ENCODE measurements around the gene CGA.

The CGA gene

DNA sequence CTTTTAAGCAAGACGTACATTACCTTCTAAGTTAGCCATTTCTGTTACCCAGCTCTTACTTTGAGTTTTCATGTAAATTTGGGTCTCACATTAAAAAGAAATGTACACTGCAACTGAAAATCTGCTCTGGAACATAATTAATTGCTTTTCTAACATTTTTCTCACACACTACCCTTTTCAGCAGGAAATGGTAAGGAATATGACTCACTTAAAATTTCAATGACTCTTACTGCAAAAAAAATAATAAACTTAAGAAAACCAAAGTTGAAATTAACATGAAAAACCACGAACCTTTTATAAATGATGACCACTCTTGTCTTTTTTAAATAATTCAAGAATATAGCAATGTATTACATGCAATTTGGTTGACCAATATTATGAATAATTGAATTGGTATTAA is 1.3 kb downstream of the CGA start:
- Histone ChIP-seq H4K8ac (ENCODE audit: low read depth, low read length) (no peak overlapping the region), H2AK5ac (ENCODE audit: low read length) (no peak overlapping the region), H4K91ac (ENCODE audit: low read depth, low read length) (no peak overlapping the region), H3K4me1 (ENCODE audit: control insufficient read depth in 1 of 2, insufficient read depth in 2 of 2, low read length in 2 of 2) (no peaks in the 10 kb centered on the region), H3K9ac (ENCODE audit: low read length) (no peak overlapping the region), H2BK12ac (ENCODE audit: low read length) (no peak overlapping the region), H3K79me1 (ENCODE audit: low read length) (peaks cover 3% of the 10 kb centered on the region), H3K36me3 (ENCODE audit: control insufficient read depth in 1 of 2, insufficient read depth in 2 of 2, low read length in 2 of 2) (no peaks in the 10 kb centered on the region), H3K27me3 (ENCODE audit: insufficient read depth, low read length) (no peaks in the 10 kb centered on the region), H3K79me2 (ENCODE audit: control insufficient read depth, insufficient read depth, low read length, poor library complexity) (no peaks in the 10 kb centered on the region), H3K4me3 (ENCODE audit: low read depth, low read length) (no peak overlapping the region), H3K4me2 (ENCODE audit: low read length) (no peak overlapping the region), H2AFZ (ENCODE audit: insufficient read depth, low read length, poor library complexity) (no peak overlapping the region), H3K23ac (ENCODE audit: low read length) (no peak overlapping the region), H4K12ac (ENCODE audit: low read depth, low read length) (no peak overlapping the region), H2BK120ac (ENCODE audit: insufficient read depth, low read length, poor library complexity) (no peak overlapping the region), H3K9me3 (ENCODE audit: insufficient read depth, low read depth, low read length) (no peaks in the 10 kb centered on the region), H3K4ac (ENCODE audit: low read depth, low read length) (no peak overlapping the region), H3K27ac (ENCODE audit: low read depth, low read length) (no peak overlapping the region), H2BK5ac (ENCODE audit: low read depth, low read length, poor library complexity) (no peak overlapping the region), H3K18ac (ENCODE audit: low read length) (no peak overlapping the region), H3K14ac (ENCODE audit: low read length) (no peak overlapping the region)
- DNase-seq = no peak
- WGBS (ENCODE audit: extremely low coverage, insufficient coverage, insufficient read length) = no CpG with 5 or more reads among the region's 2 CpGs

DNA sequence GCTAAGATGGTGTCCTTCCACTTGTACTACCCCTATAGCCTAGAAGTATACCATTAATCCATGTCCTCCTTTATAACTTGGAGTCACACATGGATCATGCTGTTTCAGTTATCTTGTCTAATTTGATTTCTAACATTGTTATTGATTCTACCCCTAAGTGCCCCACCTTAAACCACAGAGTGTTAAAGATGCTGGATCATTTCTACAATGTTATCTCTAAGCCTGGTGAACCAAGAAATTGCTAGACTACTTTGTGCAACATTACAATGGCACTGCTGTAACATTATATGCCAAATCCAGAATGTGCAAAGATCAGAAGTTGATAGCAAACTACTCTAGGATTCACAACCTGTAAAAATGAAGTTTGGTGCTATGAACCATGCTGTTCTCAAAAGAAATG is 1.7 kb downstream of the CGA start:
- Histone ChIP-seq H3K27ac (ENCODE audit: low read depth, low read length) (no peak overlapping the region), H3K4me3 (ENCODE audit: low read depth, low read length) (no peak overlapping the region), H3K9me3 (ENCODE audit: insufficient read depth, low read depth, low read length) (no peaks in the 10 kb centered on the region), H3K9ac (ENCODE audit: low read length) (no peak overlapping the region), H2AFZ (ENCODE audit: insufficient read depth, low read length, poor library complexity) (no peak overlapping the region), H2BK120ac (ENCODE audit: insufficient read depth, low read length, poor library complexity) (no peak overlapping the region), H4K8ac (ENCODE audit: low read depth, low read length) (no peak overlapping the region), H3K4me1 (ENCODE audit: control insufficient read depth in 1 of 2, insufficient read depth in 2 of 2, low read length in 2 of 2) (no peaks in the 10 kb centered on the region), H4K12ac (ENCODE audit: low read depth, low read length) (no peak overlapping the region), H4K91ac (ENCODE audit: low read depth, low read length) (no peak overlapping the region), H2BK5ac (ENCODE audit: low read depth, low read length, poor library complexity) (no peak overlapping the region), H3K4ac (ENCODE audit: low read depth, low read length) (no peak overlapping the region), H2AK5ac (ENCODE audit: low read length) (no peak overlapping the region), H3K36me3 (ENCODE audit: control insufficient read depth in 1 of 2, insufficient read depth in 2 of 2, low read length in 2 of 2) (no peaks in the 10 kb centered on the region), H3K18ac (ENCODE audit: low read length) (no peak overlapping the region), H2BK12ac (ENCODE audit: low read length) (no peak overlapping the region), H3K27me3 (ENCODE audit: insufficient read depth, low read length) (no peaks in the 10 kb centered on the region), H3K14ac (ENCODE audit: low read length) (no peak overlapping the region), H3K23ac (ENCODE audit: low read length) (no peak overlapping the region), H3K79me1 (ENCODE audit: low read length) (peaks cover 3% of the 10 kb centered on the region), H3K4me2 (ENCODE audit: low read length) (no peak overlapping the region), H3K79me2 (ENCODE audit: control insufficient read depth, insufficient read depth, low read length, poor library complexity) (no peaks in the 10 kb centered on the region)
- no peak for DNase-seq

DNA sequence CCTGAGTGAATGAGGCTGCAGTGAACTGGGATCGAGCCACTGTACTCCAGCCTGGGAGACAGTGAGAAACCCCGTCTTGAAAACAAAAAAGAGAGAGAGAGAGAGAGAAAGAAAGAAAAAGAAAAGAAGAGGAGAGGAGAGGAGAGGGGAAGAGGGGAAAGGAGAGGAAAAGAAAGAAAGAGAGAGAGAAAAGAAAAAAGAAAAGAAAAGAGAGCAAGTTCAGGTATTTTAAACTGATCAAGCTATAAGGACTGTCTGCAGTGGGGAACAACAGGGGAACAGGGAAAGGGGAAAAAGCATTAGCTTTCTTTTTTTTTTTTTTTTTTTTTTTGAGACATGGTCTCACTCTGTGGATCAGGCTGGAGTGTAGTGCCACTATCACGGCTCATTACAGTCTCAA is 2.5 kb downstream of the CGA start:
- Histone ChIP-seq H2BK5ac (ENCODE audit: low read depth, low read length, poor library complexity) (no peak overlapping the region), H3K14ac (ENCODE audit: low read length) (no peak overlapping the region), H4K12ac (ENCODE audit: low read depth, low read length) (no peak overlapping the region), H3K4me1 (ENCODE audit: control insufficient read depth in 1 of 2, insufficient read depth in 2 of 2, low read length in 2 of 2) (no peaks in the 10 kb centered on the region), H2BK120ac (ENCODE audit: insufficient read depth, low read length, poor library complexity) (no peak overlapping the region), H4K8ac (ENCODE audit: low read depth, low read length) (no peak overlapping the region), H3K36me3 (ENCODE audit: control insufficient read depth in 1 of 2, insufficient read depth in 2 of 2, low read length in 2 of 2) (no peaks in the 10 kb centered on the region), H3K4me2 (ENCODE audit: low read length) (no peak overlapping the region), H4K91ac (ENCODE audit: low read depth, low read length) (no peak overlapping the region), H3K18ac (ENCODE audit: low read length) (no peak overlapping the region), H3K4ac (ENCODE audit: low read depth, low read length) (no peak overlapping the region), H3K27ac (ENCODE audit: low read depth, low read length) (no peak overlapping the region), H3K23ac (ENCODE audit: low read length) (no peak overlapping the region), H3K9ac (ENCODE audit: low read length) (no peak overlapping the region), H3K27me3 (ENCODE audit: insufficient read depth, low read length) (no peaks in the 10 kb centered on the region), H3K4me3 (ENCODE audit: low read depth, low read length) (no peak overlapping the region), H3K79me1 (ENCODE audit: low read length) (peaks cover 3% of the 10 kb centered on the region), H2BK12ac (ENCODE audit: low read length) (no peak overlapping the region), H3K79me2 (ENCODE audit: control insufficient read depth, insufficient read depth, low read length, poor library complexity) (no peaks in the 10 kb centered on the region), H2AFZ (ENCODE audit: insufficient read depth, low read length, poor library complexity) (no peak overlapping the region), H3K9me3 (ENCODE audit: insufficient read depth, low read depth, low read length) (no peaks in the 10 kb centered on the region), H2AK5ac (ENCODE audit: low read length) (no peak overlapping the region)
- no CpG with 5 or more reads among the region's 3 CpGs for WGBS (ENCODE audit: extremely low coverage, insufficient coverage, insufficient read length)
- no peak for DNase-seq

DNA sequence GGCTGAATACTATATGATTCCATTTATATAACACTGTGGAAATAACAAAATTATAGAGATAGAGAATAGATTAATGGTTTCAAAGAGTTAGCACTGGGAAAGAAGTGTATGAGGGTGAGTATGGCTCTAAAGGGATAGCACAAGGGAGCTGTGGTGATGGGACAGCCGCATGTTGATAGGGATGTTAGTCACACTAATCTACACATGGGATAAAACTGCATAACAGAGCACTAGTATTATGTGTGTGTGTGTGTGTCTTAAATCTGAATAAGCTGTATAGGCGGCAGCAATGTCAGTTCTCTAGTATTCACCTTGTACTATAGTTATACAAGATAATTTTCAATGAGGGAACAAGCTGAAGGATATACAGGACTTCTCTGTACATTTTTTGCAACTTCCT is 5.8 kb downstream of the CGA start:
- Histone ChIP-seq H3K4me1 (ENCODE audit: control insufficient read depth in 1 of 2, insufficient read depth in 2 of 2, low read length in 2 of 2) (no peaks in the 10 kb centered on the region), H4K12ac (ENCODE audit: low read depth, low read length) (no peak overlapping the region)
- DNase-seq = no peak

DNA sequence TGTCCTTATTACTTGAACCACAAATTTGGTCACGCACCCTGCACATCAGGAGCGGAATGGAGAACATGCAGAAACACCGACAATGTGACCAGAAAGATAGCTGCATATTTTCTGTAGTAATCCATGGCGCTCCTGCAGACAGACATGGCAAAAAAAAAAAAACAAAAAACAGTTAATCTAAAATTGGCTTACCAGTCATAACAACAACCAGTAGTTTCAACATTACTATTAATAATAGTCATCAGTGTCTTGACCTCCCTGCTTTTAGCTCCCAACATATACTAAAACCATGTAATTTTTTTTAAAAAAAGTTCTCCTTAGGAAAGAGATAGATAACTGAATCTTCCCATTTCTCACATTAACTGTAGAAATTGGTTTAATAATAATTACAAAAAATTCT is 6.8 kb downstream of the CGA start:
- H3K27ac ChIP-seq (ENCODE audit: low read depth, low read length) = no peak overlapping the region
- no peak for DNase-seq
- H3K4me2 ChIP-seq (ENCODE audit: low read length) = no peak overlapping the region
- no peak overlapping the region for H3K4me3 ChIP-seq (ENCODE audit: low read depth, low read length)
- no peaks in the 10 kb centered on the region for H3K79me1 ChIP-seq (ENCODE audit: low read length)
- no peaks in the 10 kb centered on the region for H3K79me2 ChIP-seq (ENCODE audit: control insufficient read depth, insufficient read depth, low read length, poor library complexity)
- H3K14ac ChIP-seq (ENCODE audit: low read length) = no peak overlapping the region
- H2BK120ac ChIP-seq (ENCODE audit: insufficient read depth, low read length, poor library complexity) = no peak overlapping the region
- no peak overlapping the region for H4K12ac ChIP-seq (ENCODE audit: low read depth, low read length)
- no peak overlapping the region for H2AFZ ChIP-seq (ENCODE audit: insufficient read depth, low read length, poor library complexity)
- no peak overlapping the region for H4K91ac ChIP-seq (ENCODE audit: low read depth, low read length)
- no peak overlapping the region for H4K8ac ChIP-seq (ENCODE audit: low read depth, low read length)
- no CpG with 5 or more reads among the region's 4 CpGs for WGBS (ENCODE audit: extremely low coverage, insufficient coverage, insufficient read length)
- no peak overlapping the region for H3K18ac ChIP-seq (ENCODE audit: low read length)
- H3K4me1 ChIP-seq (ENCODE audit: control insufficient read depth in 1 of 2, insufficient read depth in 2 of 2, low read length in 2 of 2) = no peaks in the 10 kb centered on the region
- no peak overlapping the region for H2BK12ac ChIP-seq (ENCODE audit: low read length)
- no peaks in the 10 kb centered on the region for H3K9me3 ChIP-seq (ENCODE audit: insufficient read depth, low read depth, low read length)
- H3K9ac ChIP-seq (ENCODE audit: low read length) = no peak overlapping the region
- H3K23ac ChIP-seq (ENCODE audit: low read length) = no peak overlapping the region
- no peaks in the 10 kb centered on the region for H3K27me3 ChIP-seq (ENCODE audit: insufficient read depth, low read length)
- H2BK5ac ChIP-seq (ENCODE audit: low read depth, low read length, poor library complexity) = no peak overlapping the region
- H2AK5ac ChIP-seq (ENCODE audit: low read length) = no peak overlapping the region
- no peak overlapping the region for H3K4ac ChIP-seq (ENCODE audit: low read depth, low read length)
- no peaks in the 10 kb centered on the region for H3K36me3 ChIP-seq (ENCODE audit: control insufficient read depth in 1 of 2, insufficient read depth in 2 of 2, low read length in 2 of 2)

More for the DNA sequence above, 5.8 kb downstream of the CGA start:
- no peak overlapping the region for H2BK120ac ChIP-seq (ENCODE audit: insufficient read depth, low read length, poor library complexity)
- no peaks in the 10 kb centered on the region for H3K36me3 ChIP-seq (ENCODE audit: control insufficient read depth in 1 of 2, insufficient read depth in 2 of 2, low read length in 2 of 2)
- H4K8ac ChIP-seq (ENCODE audit: low read depth, low read length) = no peak overlapping the region
- H3K9ac ChIP-seq (ENCODE audit: low read length) = no peak overlapping the region
- no peak overlapping the region for H2BK12ac ChIP-seq (ENCODE audit: low read length)
- H3K27me3 ChIP-seq (ENCODE audit: insufficient read depth, low read length) = no peaks in the 10 kb centered on the region
- H3K4ac ChIP-seq (ENCODE audit: low read depth, low read length) = no peak overlapping the region
- no peaks in the 10 kb centered on the region for H3K79me2 ChIP-seq (ENCODE audit: control insufficient read depth, insufficient read depth, low read length, poor library complexity)
- no peaks in the 10 kb centered on the region for H3K9me3 ChIP-seq (ENCODE audit: insufficient read depth, low read depth, low read length)
- H2BK5ac ChIP-seq (ENCODE audit: low read depth, low read length, poor library complexity) = no peak overlapping the region
- H2AK5ac ChIP-seq (ENCODE audit: low read length) = no peak overlapping the region
- H2AFZ ChIP-seq (ENCODE audit: insufficient read depth, low read length, poor library complexity) = no peak overlapping the region
- WGBS (ENCODE audit: extremely low coverage, insufficient coverage, insufficient read length) = no CpG with 5 or more reads among the region's 2 CpGs
- no peak overlapping the region for H3K4me2 ChIP-seq (ENCODE audit: low read length)
- H3K27ac ChIP-seq (ENCODE audit: low read depth, low read length) = no peak overlapping the region
- H3K79me1 ChIP-seq (ENCODE audit: low read length) = no peaks in the 10 kb centered on the region
- no peak overlapping the region for H3K23ac ChIP-seq (ENCODE audit: low read length)
- H3K4me3 ChIP-seq (ENCODE audit: low read depth, low read length) = no peak overlapping the region
- H3K18ac ChIP-seq (ENCODE audit: low read length) = no peak overlapping the region
- no peak overlapping the region for H4K91ac ChIP-seq (ENCODE audit: low read depth, low read length)
- H3K14ac ChIP-seq (ENCODE audit: low read length) = no peak overlapping the region
